Keratinocyte (primary cell): ENCODE data around the gene FZR1.

ENCODE experiments used
- EZH2 ChIP-seq: IDR thresholded peaks from one replicate; pipeline ENCODE4 v1.6.1; 2012; ENCODE audit warnings: inconsistent platforms, mild to moderate bottlenecking, low read length, moderate library complexity
- TF ChIP-seq, protein P1 (sequence below), 3 experiments: IDR thresholded peaks in 1 of 3; conservative IDR thresholded peaks in 1 of 3; optimal IDR thresholded peaks in 1 of 3; 2 replicates in 2 of 3; 3 replicates in 1 of 3; pipeline versions ENCODE3 to v1.5.1; 2011; ENCODE audit warnings: low read length in 3 of 3, mild to moderate bottlenecking in 3 of 3, moderate library complexity in 2 of 3, control low read depth in 1 of 3, inconsistent platforms in 1 of 3; ENCODE audit not compliant: insufficient read depth in 2 of 3; ENCODE audit errors: extremely low read depth in 1 of 3

DNA sequence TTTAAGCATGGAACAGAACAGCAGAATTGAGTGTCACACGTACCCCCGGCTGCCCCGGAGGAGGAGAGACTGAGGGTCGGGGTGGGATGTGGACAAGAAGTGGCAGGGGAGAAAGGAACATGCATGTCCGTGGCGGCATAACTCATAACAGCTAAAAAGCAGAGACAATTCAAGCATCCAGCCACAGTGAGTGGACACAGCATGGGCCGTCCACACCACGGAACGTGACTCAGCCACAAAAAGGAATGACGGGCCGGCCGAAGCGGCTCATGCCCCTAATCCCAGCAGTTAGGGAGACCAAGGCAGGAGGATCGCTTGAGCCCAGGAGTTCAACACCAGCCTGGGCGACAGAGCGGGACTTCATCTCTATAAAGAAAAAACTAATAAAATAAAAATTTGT, 13.2 kb upstream of the FZR1 start:
- TF ChIP-seq, protein P1, sequence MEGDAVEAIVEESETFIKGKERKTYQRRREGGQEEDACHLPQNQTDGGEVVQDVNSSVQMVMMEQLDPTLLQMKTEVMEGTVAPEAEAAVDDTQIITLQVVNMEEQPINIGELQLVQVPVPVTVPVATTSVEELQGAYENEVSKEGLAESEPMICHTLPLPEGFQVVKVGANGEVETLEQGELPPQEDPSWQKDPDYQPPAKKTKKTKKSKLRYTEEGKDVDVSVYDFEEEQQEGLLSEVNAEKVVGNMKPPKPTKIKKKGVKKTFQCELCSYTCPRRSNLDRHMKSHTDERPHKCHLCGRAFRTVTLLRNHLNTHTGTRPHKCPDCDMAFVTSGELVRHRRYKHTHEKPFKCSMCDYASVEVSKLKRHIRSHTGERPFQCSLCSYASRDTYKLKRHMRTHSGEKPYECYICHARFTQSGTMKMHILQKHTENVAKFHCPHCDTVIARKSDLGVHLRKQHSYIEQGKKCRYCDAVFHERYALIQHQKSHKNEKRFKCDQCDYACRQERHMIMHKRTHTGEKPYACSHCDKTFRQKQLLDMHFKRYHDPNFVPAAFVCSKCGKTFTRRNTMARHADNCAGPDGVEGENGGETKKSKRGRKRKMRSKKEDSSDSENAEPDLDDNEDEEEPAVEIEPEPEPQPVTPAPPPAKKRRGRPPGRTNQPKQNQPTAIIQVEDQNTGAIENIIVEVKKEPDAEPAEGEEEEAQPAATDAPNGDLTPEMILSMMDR (optimal IDR thresholded peaks at IDR 0.05 in 1 of 3, IDR thresholded peaks at IDR 0.05 in 1 of 3, conservative IDR thresholded peaks at IDR 0.05 in 1 of 3; ENCODE audit: extremely low read depth in 1 of 3, insufficient read depth in 2 of 3, low read length in 3 of 3): no peak
- TF ChIP-seq EZH2: no peak
